ENCODE data around the gene CTSS. TPM values are rescaled to one million over a fixed set of nuclear protein-coding genes. Genes with fewer than 3 reads are reported as not detected.
A peak's percentile ranks its signal among the peaks of the same experiment; 100 is the strongest.
"Not testable (repeated sequence)": the region's sequence is repeated elsewhere in the genome, so short reads cannot be mapped to it uniquely, and the experiment has no call there.

Gene CTSS
- total RNA-seq (2014; rRNA removed; shearing (Covaris generic)): not detected in 2 replicates

- no peak within 1 kb of the TSS for H3K4me3 ChIP-seq (ENCODE audit: insufficient read depth, low read depth, low read length)
- no peaks in the 10 kb centered on the region for H3K27me3 ChIP-seq (ENCODE audit: control insufficient read depth, insufficient read depth, low read length)
- DNase-seq: no peak
- H3K36me3 ChIP-seq (replicated peaks; ENCODE audit: control insufficient read depth, insufficient read depth, low read length): no peaks in the 10 kb centered on the region
Observed at GRCh38 chr1:150765296-150765976, at the start of gene CTSS. Gene CTSS (minus strand): TSS chr1:150765778. CDS start chr1:150764763, 1,015 bp downstream.

- Histone ChIP-seq H3K27me3 (ENCODE audit: control insufficient read depth, insufficient read depth, low read length) (no peaks in the 10 kb centered on the region), H3K36me3 (replicated peaks; ENCODE audit: control insufficient read depth, insufficient read depth, low read length) (peaks cover 18% of the 10 kb centered on the region), H3K4me3 (ENCODE audit: insufficient read depth, low read depth, low read length) (no peak overlapping the region)
- DNase-seq: peak; percentile 51
Observed at GRCh38 chr1:150813028-150813707, 47.6 kb upstream of the CTSS start.

DNA sequence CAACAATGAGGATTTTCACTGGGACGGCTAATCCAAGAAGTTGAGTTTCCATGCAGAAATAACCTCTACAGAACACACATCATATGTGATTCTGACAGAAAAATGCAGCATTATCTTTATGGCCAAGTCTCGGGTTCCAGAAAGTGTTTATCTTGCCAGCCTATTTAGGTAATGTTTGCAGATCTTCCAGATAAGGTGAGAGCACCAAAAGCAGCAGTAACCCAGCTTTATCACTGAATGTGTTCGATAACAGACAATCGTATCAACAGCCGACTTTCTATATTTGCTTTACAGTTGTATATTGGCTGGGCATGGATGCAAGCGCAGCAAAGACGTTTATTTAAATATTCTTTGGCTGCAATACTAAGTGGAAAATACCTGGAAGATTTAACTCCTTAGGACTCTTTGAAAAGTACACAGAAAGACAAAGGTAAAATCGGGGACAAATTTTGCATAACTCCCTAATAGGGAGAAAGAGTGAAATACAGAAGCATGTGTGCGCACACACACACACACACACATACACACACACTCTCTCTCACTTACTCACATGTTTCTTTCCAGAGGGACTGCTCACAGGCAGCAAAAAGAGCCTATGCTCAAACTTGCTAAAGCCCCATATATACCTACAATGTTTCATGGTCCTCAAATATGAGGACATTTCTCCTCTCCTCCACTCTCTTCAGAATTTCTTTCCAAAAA lies 45.5 kb upstream of the CTSS start:
- DNase-seq: no peak
- Histone ChIP-seq H3K4me3 (ENCODE audit: insufficient read depth, low read depth, low read length) (no peak overlapping the region), H3K36me3 (replicated peaks; ENCODE audit: control insufficient read depth, insufficient read depth, low read length) (peaks cover 10% of the 10 kb centered on the region), H3K27me3 (ENCODE audit: control insufficient read depth, insufficient read depth, low read length) (no peaks in the 10 kb centered on the region)

GRCh38 chr1:150809651-150810050 lies 44.1 kb upstream of the CTSS start:
- Histone ChIP-seq H3K27me3 (ENCODE audit: control insufficient read depth, insufficient read depth, low read length) (no peaks in the 10 kb centered on the region), H3K36me3 (replicated peaks; ENCODE audit: control insufficient read depth, insufficient read depth, low read length) (peaks cover 10% of the 10 kb centered on the region), H3K4me3 (ENCODE audit: insufficient read depth, low read depth, low read length) (no peak overlapping the region)
- no peak for DNase-seq

DNA sequence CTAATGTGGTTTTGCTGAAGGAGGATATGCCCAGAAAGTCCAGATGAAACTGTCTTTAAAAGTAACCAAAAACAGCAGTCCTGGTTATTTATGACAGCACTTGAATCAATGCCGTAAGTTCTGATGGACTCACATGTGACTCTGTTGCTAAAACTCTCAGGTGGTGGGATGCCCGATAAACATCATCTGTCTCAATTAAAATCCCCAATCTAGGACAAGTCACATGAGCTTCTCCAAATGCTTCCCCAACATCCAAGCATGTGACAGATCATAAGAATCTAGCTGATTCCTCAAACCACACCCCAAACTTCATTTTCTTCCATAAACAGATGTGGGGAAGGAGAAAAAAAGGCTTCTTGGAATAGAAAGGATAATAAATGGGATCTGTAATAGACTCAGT lies 43.3 kb upstream of the CTSS start:
- DNase-seq: no peak
- Histone ChIP-seq H3K27me3 (ENCODE audit: control insufficient read depth, insufficient read depth, low read length) (no peaks in the 10 kb centered on the region), H3K36me3 (replicated peaks; ENCODE audit: control insufficient read depth, insufficient read depth, low read length) (peaks cover 8% of the 10 kb centered on the region), H3K4me3 (ENCODE audit: insufficient read depth, low read depth, low read length) (no peak overlapping the region)

- peaks cover 7% of the 10 kb centered on the region for H3K36me3 ChIP-seq (replicated peaks; ENCODE audit: control insufficient read depth, insufficient read depth, low read length)
Observed at GRCh38 chr1:150808121-150808520, 42.5 kb upstream of the CTSS start, which contains the start of gene CTSK. Gene CTSK (minus strand): TSS chr1:150808260. CDS start chr1:150806805, 1,455 bp downstream.

GRCh38 chr1:150807249-150808023 lies 41.9 kb upstream of the CTSS start:
- Histone ChIP-seq H3K36me3 (replicated peaks; ENCODE audit: control insufficient read depth, insufficient read depth, low read length) (peaks cover 3% of the 10 kb centered on the region), H3K4me3 (ENCODE audit: insufficient read depth, low read depth, low read length) (peak overlapping the region; percentile 30; the same call in 1 of the 2 replicates), H3K27me3 (ENCODE audit: control insufficient read depth, insufficient read depth, low read length) (no peaks in the 10 kb centered on the region)
- DNase-seq: no peak

More at GRCh38 chr1:150808121-150808520, 42.5 kb upstream of the CTSS start, which contains the start of gene CTSK:
- no peak for DNase-seq
- H3K4me3 ChIP-seq (ENCODE audit: insufficient read depth, low read depth, low read length): peak within 1 kb of the TSS; percentile 30; the same call in 1 of the 2 replicates
- H3K27me3 ChIP-seq (ENCODE audit: control insufficient read depth, insufficient read depth, low read length): no peaks in the 10 kb centered on the region

GRCh38 chr1:150805899-150806298 lies 40.3 kb upstream of the CTSS start:
- Histone ChIP-seq H3K36me3 (replicated peaks; ENCODE audit: control insufficient read depth, insufficient read depth, low read length) (no peaks in the 10 kb centered on the region; the same call in 1 of the 2 replicates), H3K4me3 (ENCODE audit: insufficient read depth, low read depth, low read length) (no peak overlapping the region), H3K27me3 (ENCODE audit: control insufficient read depth, insufficient read depth, low read length) (no peaks in the 10 kb centered on the region)
- no peak for DNase-seq

DNA sequence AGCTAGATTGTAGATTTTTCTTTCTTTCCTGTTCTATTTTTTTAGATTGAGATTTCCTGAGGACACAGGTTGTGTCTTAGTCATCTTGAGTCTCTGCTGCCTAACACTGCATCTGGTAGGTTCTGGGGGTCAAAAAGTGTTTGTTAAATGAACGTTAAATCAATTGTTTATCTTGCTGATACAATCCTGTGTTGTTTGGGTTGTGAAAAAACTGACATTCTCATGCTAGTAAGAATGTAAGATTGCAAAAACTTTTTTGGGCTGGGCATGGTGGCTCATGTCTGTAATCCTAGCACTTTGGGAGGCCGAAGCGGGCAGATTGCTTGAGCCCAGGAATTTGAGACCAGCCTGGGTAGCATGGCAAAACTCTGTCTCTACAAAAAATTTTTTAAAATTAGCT lies 39.1 kb upstream of the CTSS start:
- no peak overlapping the region for H3K4me3 ChIP-seq (ENCODE audit: insufficient read depth, low read depth, low read length)
- no peak for DNase-seq
- no peaks in the 10 kb centered on the region for H3K36me3 ChIP-seq (replicated peaks; ENCODE audit: control insufficient read depth, insufficient read depth, low read length)
- H3K27me3 ChIP-seq (ENCODE audit: control insufficient read depth, insufficient read depth, low read length): no peaks in the 10 kb centered on the region

- Histone ChIP-seq H3K4me3 (ENCODE audit: insufficient read depth, low read depth, low read length) (no peak overlapping the region), H3K36me3 (replicated peaks; ENCODE audit: control insufficient read depth, insufficient read depth, low read length) (no peaks in the 10 kb centered on the region; the same call in 1 of the 2 replicates), H3K27me3 (ENCODE audit: control insufficient read depth, insufficient read depth, low read length) (no peaks in the 10 kb centered on the region)
- DNase-seq: no peak
Observed at GRCh38 chr1:150799089-150799488, 33.5 kb upstream of the CTSS start.

DNA sequence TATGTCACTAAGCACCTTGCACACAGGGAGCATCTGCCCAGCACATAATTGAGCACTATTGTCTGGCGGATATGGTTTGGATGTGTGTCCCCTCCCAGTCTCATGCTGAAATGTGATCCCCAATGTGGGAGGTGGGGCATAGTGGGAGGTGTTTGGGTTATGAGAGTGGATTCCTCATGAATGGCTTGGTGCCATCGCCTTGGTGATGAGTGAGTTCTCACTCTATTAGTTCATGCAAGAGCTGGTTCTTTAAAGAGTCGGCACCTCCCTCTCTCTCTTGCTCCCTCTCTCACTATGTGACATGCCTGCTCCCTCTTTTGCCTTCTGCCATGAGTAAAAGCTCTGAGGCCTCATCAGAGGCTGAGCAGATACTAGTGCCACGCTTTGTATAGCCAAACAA lies 32.9 kb upstream of the CTSS start:
- DNase-seq: no peak
- Histone ChIP-seq H3K27me3 (ENCODE audit: control insufficient read depth, insufficient read depth, low read length) (no peaks in the 10 kb centered on the region), H3K4me3 (ENCODE audit: insufficient read depth, low read depth, low read length) (no peak overlapping the region), H3K36me3 (replicated peaks; ENCODE audit: control insufficient read depth, insufficient read depth, low read length) (no peaks in the 10 kb centered on the region; the same call in 1 of the 2 replicates)

- Histone ChIP-seq H3K4me3 (ENCODE audit: insufficient read depth, low read depth, low read length) (no peak overlapping the region), H3K36me3 (replicated peaks; ENCODE audit: control insufficient read depth, insufficient read depth, low read length) (no peaks in the 10 kb centered on the region; the same call in 1 of the 2 replicates), H3K27me3 (ENCODE audit: control insufficient read depth, insufficient read depth, low read length) (no peaks in the 10 kb centered on the region)
- no peak for DNase-seq
Observed at GRCh38 chr1:150796374-150796773, 30.8 kb upstream of the CTSS start.

- not testable (repeated sequence) for H3K36me3 ChIP-seq (replicated peaks; ENCODE audit: control insufficient read depth, insufficient read depth, low read length); H3K27me3 ChIP-seq (ENCODE audit: control insufficient read depth, insufficient read depth, low read length); DNase-seq; H3K4me3 ChIP-seq (ENCODE audit: insufficient read depth, low read depth, low read length)
Observed at GRCh38 chr1:150793778-150794177, 28.2 kb upstream of the CTSS start.

- H3K27me3 ChIP-seq (ENCODE audit: control insufficient read depth, insufficient read depth, low read length): no peaks in the 10 kb centered on the region
- DNase-seq: no peak
- H3K4me3 ChIP-seq (ENCODE audit: insufficient read depth, low read depth, low read length): no peak overlapping the region
- no peaks in the 10 kb centered on the region; the same call in 1 of the 2 replicates for H3K36me3 ChIP-seq (replicated peaks; ENCODE audit: control insufficient read depth, insufficient read depth, low read length)
Observed at GRCh38 chr1:150793221-150793620, 27.6 kb upstream of the CTSS start.
